Smooth muscle cell (in vitro differentiated cells): ENCODE results near the gene DLG5. TPM values are rescaled to one million over a fixed set of nuclear protein-coding genes. Genes with fewer than 3 reads are reported as not detected.

Experiments
- DNase-seq: peaks from one replicate; lab custom pipeline; 2025; ENCODE audit not compliant: unreplicated experiment; lab: John Stamatoyannopoulos, UW
- H2AFZ ChIP-seq: fragments of 200-600 bp; sonication (generic); 2 replicates; pipeline ENCODE4 v1.6.0; 2016; ENCODE audit warnings: antibody characterized with exemption, low read depth, mild to moderate bottlenecking
- H3F3A ChIP-seq: fragments of 200-600 bp; sonication (generic); 2 replicates; pipeline ENCODE4 v1.6.0; 2017; ENCODE audit warnings: antibody characterized with exemption, low read depth
- H3K27ac ChIP-seq: fragments of 200-600 bp; sonication (generic); 2 replicates; pipeline ENCODE4 v1.5.1; 2016; ENCODE audit warnings: low read depth, mild to moderate bottlenecking
- H3K27me3 ChIP-seq: fragments of 200-600 bp; sonication (generic); 2 replicates; pipeline ENCODE4 v1.6.1; 2016; ENCODE audit warnings: low read depth, mild to moderate bottlenecking
- H3K36me3 ChIP-seq: fragments of 200-600 bp; sonication (generic); 2 replicates; pipeline ENCODE4 v1.5.1; 2016; ENCODE audit warnings: low read depth
- H3K4me1 ChIP-seq: fragments of 200-600 bp; sonication (generic); 2 replicates; pipeline ENCODE4 v1.5.1; 2016; ENCODE audit warnings: low read depth
- H3K4me2 ChIP-seq: fragments of 200-600 bp; sonication (generic); 2 replicates; pipeline ENCODE4 v1.6.0; 2016; ENCODE audit warnings: mild to moderate bottlenecking
- H3K4me3 ChIP-seq: fragments of 200-600 bp; sonication (generic); 2 replicates; pipeline ENCODE4 v1.5.1; 2016; ENCODE audit warnings: mild to moderate bottlenecking
- H3K79me2 ChIP-seq: fragments of 200-600 bp; sonication (generic); 2 replicates; pipeline ENCODE4 v1.6.0; 2016; ENCODE audit warnings: low read depth, mild to moderate bottlenecking
- H3K9ac ChIP-seq: fragments of 200-600 bp; sonication (generic); 2 replicates; pipeline ENCODE4 v1.6.0; 2016; ENCODE audit warnings: low read depth
- H3K9me3 ChIP-seq: fragments of 200-600 bp; sonication (generic); replicated peaks from 2 replicates; pipeline ENCODE4 v1.5.1; 2016; ENCODE audit warnings: low read depth
- H4K20me1 ChIP-seq: fragments of 200-600 bp; sonication (generic); 2 replicates; pipeline ENCODE4 v1.6.0; 2016; ENCODE audit warnings: low read depth
- CTCF ChIP-seq: fragments of 200-600 bp; sonication (generic); IDR thresholded peaks from 2 replicates; pipeline ENCODE4 v1.5.1; 2017; ENCODE audit warnings: borderline replicate concordance, mild to moderate bottlenecking, antibody characterized with exemption; ENCODE audit not compliant: insufficient read depth, poor library complexity, severe bottlenecking
- WGBS: methylation state at CpG from one replicate; pipeline ENCODE4 v1.1.7; 2016; ENCODE audit warnings: low lambda C conversion rate; 5-methylcytosine and 5-hydroxymethylcytosine counted together
- polyA plus RNA-seq: library from polyadenylated mRNA; unstranded; fragments of >200 nt; fragmentation: Nextera tagmentation; extraction: Ambion mirVana; gene quantifications from 2 replicates; pipeline ENCODE4 v1.2.1, GENCODE V29; 2016
- total RNA-seq: library from RNA; depleted of rRNA; stranded (reverse); fragments of >200 nt; gene quantifications from 2 replicates; pipeline ENCODE4 v1.2.3, GENCODE V29; 2014

The DLG5 gene
- total and polyA plus RNA-seq, 2 experiments from 2014 or later: 11.3 to 21.8 TPM

GRCh38 chr10:77939561-77940001 lies 13.0 kb upstream of the DLG5 start:
- WGBS: 70% methylated on average over 3 of the region's 3 CpGs
- TF ChIP-seq CTCF: no peak
- Histone ChIP-seq H3K4me3 (no peak overlapping the region), H3K9ac (no peak overlapping the region), H3K27ac (no peak overlapping the region), H3K9me3 (no peaks in the 10 kb centered on the region), H2AFZ (no peak overlapping the region), H3K27me3 (no peaks in the 10 kb centered on the region), H3F3A (no peaks in the 10 kb centered on the region), H3K36me3 (no peaks in the 10 kb centered on the region), H3K79me2 (no peaks in the 10 kb centered on the region), H3K4me1 (peaks cover 6% of the 10 kb centered on the region), H4K20me1 (no peaks in the 10 kb centered on the region), H3K4me2 (no peak overlapping the region)
- DNase-seq: no peak

- Histone ChIP-seq H3K36me3 (no peaks in the 10 kb centered on the region), H4K20me1 (no peaks in the 10 kb centered on the region), H3K4me2 (no peak overlapping the region), H3K27ac (no peak overlapping the region), H3K9me3 (no peaks in the 10 kb centered on the region), H3K4me1 (peaks cover 6% of the 10 kb centered on the region), H3K4me3 (no peak overlapping the region), H3K27me3 (no peaks in the 10 kb centered on the region), H3F3A (no peaks in the 10 kb centered on the region), H2AFZ (no peak overlapping the region), H3K79me2 (no peaks in the 10 kb centered on the region), H3K9ac (no peak overlapping the region)
- no peak for DNase-seq
- no peak for TF ChIP-seq CTCF
- 44% methylated on average over 3 of the region's 3 CpGs for WGBS
Measured at GRCh38 chr10:77936697-77937567, 10.4 kb upstream of the DLG5 start.

- 87% methylated on average over 8 of the region's 8 CpGs for WGBS
- Histone ChIP-seq H4K20me1 (no peaks in the 10 kb centered on the region), H3K4me2 (no peak overlapping the region), H3K27me3 (no peaks in the 10 kb centered on the region), H3K9me3 (no peaks in the 10 kb centered on the region), H3K9ac (no peak overlapping the region), H3K79me2 (no peaks in the 10 kb centered on the region), H3K27ac (no peak overlapping the region), H3K4me3 (no peak overlapping the region), H3K4me1 (peaks cover 4% of the 10 kb centered on the region), H2AFZ (no peak overlapping the region), H3K36me3 (no peaks in the 10 kb centered on the region), H3F3A (peaks cover 6% of the 10 kb centered on the region)
- no peak for DNase-seq
- TF ChIP-seq CTCF: no peak
Measured at GRCh38 chr10:77932016-77932715, 5.6 kb upstream of the DLG5 start.
